GM10266 (cell line): ENCODE measurements around the gene PAK1IP1.

Source experiments
- DNase-seq: peaks from one replicate; pipeline ENCODE4 v3.0.0; 2012; ENCODE audit errors: extremely low spot score
- TF ChIP-seq, protein P1 (sequence below): IDR thresholded peaks from 2 replicates; pipeline ENCODE4 v1.5.1; 2012; ENCODE audit warnings: mild to moderate bottlenecking, low read depth; ENCODE audit not compliant: control insufficient read depth, insufficient read depth; ENCODE audit errors: missing control alignments

PAK1IP1 gene

GRCh38 chr6:10722570-10722819 is 27.7 kb downstream of the PAK1IP1 start:
- TF ChIP-seq, protein P1, sequence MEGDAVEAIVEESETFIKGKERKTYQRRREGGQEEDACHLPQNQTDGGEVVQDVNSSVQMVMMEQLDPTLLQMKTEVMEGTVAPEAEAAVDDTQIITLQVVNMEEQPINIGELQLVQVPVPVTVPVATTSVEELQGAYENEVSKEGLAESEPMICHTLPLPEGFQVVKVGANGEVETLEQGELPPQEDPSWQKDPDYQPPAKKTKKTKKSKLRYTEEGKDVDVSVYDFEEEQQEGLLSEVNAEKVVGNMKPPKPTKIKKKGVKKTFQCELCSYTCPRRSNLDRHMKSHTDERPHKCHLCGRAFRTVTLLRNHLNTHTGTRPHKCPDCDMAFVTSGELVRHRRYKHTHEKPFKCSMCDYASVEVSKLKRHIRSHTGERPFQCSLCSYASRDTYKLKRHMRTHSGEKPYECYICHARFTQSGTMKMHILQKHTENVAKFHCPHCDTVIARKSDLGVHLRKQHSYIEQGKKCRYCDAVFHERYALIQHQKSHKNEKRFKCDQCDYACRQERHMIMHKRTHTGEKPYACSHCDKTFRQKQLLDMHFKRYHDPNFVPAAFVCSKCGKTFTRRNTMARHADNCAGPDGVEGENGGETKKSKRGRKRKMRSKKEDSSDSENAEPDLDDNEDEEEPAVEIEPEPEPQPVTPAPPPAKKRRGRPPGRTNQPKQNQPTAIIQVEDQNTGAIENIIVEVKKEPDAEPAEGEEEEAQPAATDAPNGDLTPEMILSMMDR: no peak
- no peak for DNase-seq

DNA sequence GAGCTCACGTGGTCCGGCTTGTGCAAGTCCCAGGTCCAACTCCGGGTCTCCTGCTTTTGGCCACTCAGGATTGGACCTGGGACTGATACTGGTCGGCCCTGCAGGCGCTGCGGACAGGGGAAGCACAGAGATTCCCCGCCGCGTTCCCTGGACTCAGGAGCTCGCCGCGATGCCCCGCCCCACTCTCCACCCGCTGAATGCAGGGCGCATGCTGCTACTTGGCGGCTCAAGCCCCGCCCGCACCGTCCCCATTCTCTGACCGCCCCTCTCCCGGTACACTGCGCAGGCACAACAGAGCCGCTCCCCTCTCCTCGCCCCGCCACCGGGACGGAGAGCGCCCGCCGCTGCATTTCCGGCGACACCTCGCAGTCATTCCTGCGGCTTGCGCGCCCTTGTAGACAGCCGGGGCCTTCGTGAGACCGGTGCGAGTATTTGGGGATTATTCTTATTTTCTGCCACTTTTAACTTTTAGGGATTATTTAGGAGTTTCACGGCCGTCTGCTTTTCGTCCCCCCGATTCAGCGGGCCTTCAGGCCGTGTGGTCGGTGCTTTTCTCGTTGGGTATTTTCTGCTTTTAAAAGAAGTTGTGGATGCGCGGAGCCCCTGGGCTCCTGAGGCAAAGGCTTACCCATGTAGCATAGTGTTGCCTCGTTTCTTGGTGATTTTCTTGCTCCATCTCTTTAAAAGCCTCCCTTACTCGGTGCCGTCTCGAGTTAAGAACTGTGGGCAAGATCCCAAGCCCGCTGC is 28.2 kb downstream of the PAK1IP1 start, which contains the start of gene TMEM14C:
Gene TMEM14C (plus strand): TSS at position 251 of the 747 bp plus-strand sequence. CDS start 1,544 bp downstream, outside the sequence.
- TF ChIP-seq, protein P1: no peak
- peak; percentile 95 for DNase-seq

DNA sequence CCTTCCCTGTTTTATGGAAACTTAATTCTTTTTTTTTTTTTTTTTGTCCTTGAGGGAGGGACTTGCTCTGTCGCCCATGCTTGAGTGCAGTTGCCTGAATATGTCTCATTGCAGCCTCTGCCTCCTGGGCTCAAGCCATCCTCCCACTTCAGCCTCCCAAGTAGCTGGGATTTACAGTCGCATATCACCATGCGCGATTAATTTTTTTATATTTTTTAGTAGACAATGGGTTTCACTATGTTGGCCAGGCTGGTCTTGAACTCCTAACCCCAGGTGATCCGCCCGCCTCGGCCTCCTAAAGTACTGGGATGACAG is 28.8 kb downstream of the PAK1IP1 start:
- TF ChIP-seq, protein P1: no peak

GRCh38 chr6:10725044-10725443 is 30.3 kb downstream of the PAK1IP1 start:
- DNase-seq: no peak
- TF ChIP-seq, protein P1: no peak

More for the DNA sequence above, 28.8 kb downstream of the PAK1IP1 start:
- DNase-seq: no peak

- TF ChIP-seq, protein P1: no peak
- DNase-seq: no peak
Measured at GRCh38 chr6:10725716-10726115, 30.9 kb downstream of the PAK1IP1 start.

GRCh38 chr6:10730254-10730653 is 35.5 kb downstream of the PAK1IP1 start:
- DNase-seq: no peak
- TF ChIP-seq, protein P1: no peak

- TF ChIP-seq, protein P1: no peak
- DNase-seq: no peak
Measured at GRCh38 chr6:10733151-10733715, 38.5 kb downstream of the PAK1IP1 start.
